ENCODE measurements around the gene TRAP1.
"Not testable (repeated sequence)": the region's sequence is repeated elsewhere in the genome, so short reads cannot be mapped to it uniquely, and the experiment has no call there.

Gene TRAP1

GRCh38 chr16:3659251-3659650 is 58.1 kb downstream of the TRAP1 start:
- Histone ChIP-seq H3K27me3 (ENCODE audit: control insufficient read depth, insufficient read depth, low read length) (no peaks in the 10 kb centered on the region), H3K4me1 (ENCODE audit: control insufficient read depth, insufficient read depth, low read length) (no peaks in the 10 kb centered on the region), H3K27ac (ENCODE audit: low read depth, low read length) (no peak overlapping the region), H3K9ac (ENCODE audit: low read depth, low read length) (no peak overlapping the region), H3K36me3 (ENCODE audit: control insufficient read depth, insufficient read depth, low read length) (peaks cover 95% of the 10 kb centered on the region), H3K4me3 (ENCODE audit: low read depth, low read length) (no peak overlapping the region), H3K9me3 (ENCODE audit: control insufficient read depth, insufficient read depth, low read length) (no peaks in the 10 kb centered on the region)

- H3K9me3 ChIP-seq (ENCODE audit: control insufficient read depth, insufficient read depth, low read length) = no peaks in the 10 kb centered on the region
- H3K27me3 ChIP-seq (ENCODE audit: control insufficient read depth, insufficient read depth, low read length) = no peaks in the 10 kb centered on the region
- H3K4me3 ChIP-seq (ENCODE audit: low read depth, low read length) = no peak overlapping the region
- no peak overlapping the region for H3K27ac ChIP-seq (ENCODE audit: low read depth, low read length)
- peaks cover 10% of the 10 kb centered on the region for H3K4me1 ChIP-seq (ENCODE audit: control insufficient read depth, insufficient read depth, low read length)
- H3K36me3 ChIP-seq (ENCODE audit: control insufficient read depth, insufficient read depth, low read length) = peaks cover 81% of the 10 kb centered on the region
- H3K9ac ChIP-seq (ENCODE audit: low read depth, low read length) = no peak overlapping the region
Measured at GRCh38 chr16:3656491-3657468, 60.5 kb downstream of the TRAP1 start.

GRCh38 chr16:3656160-3656490 is 61.2 kb downstream of the TRAP1 start:
- H3K27ac ChIP-seq (ENCODE audit: low read depth, low read length); H3K27me3 ChIP-seq (ENCODE audit: control insufficient read depth, insufficient read depth, low read length); H3K4me1 ChIP-seq (ENCODE audit: control insufficient read depth, insufficient read depth, low read length); H3K9ac ChIP-seq (ENCODE audit: low read depth, low read length); H3K4me3 ChIP-seq (ENCODE audit: low read depth, low read length); H3K9me3 ChIP-seq (ENCODE audit: control insufficient read depth, insufficient read depth, low read length): not testable (repeated sequence)
- H3K36me3 ChIP-seq (ENCODE audit: control insufficient read depth, insufficient read depth, low read length) = peaks cover 81% of the 10 kb centered on the region

- H3K27ac ChIP-seq (ENCODE audit: low read depth, low read length) = no peak overlapping the region
- peaks cover 76% of the 10 kb centered on the region for H3K36me3 ChIP-seq (ENCODE audit: control insufficient read depth, insufficient read depth, low read length)
- H3K4me1 ChIP-seq (ENCODE audit: control insufficient read depth, insufficient read depth, low read length) = peaks cover 10% of the 10 kb centered on the region
- no peaks in the 10 kb centered on the region for H3K9me3 ChIP-seq (ENCODE audit: control insufficient read depth, insufficient read depth, low read length)
- H3K27me3 ChIP-seq (ENCODE audit: control insufficient read depth, insufficient read depth, low read length) = no peaks in the 10 kb centered on the region
- H3K4me3 ChIP-seq (ENCODE audit: low read depth, low read length) = no peak overlapping the region
- no peak overlapping the region for H3K9ac ChIP-seq (ENCODE audit: low read depth, low read length)
Measured at GRCh38 chr16:3655396-3656159, 61.7 kb downstream of the TRAP1 start.

GRCh38 chr16:3655030-3655395 is 62.3 kb downstream of the TRAP1 start:
- no peak overlapping the region for H3K9ac ChIP-seq (ENCODE audit: low read depth, low read length)
- peaks cover 10% of the 10 kb centered on the region for H3K4me1 ChIP-seq (ENCODE audit: control insufficient read depth, insufficient read depth, low read length)
- H3K27me3 ChIP-seq (ENCODE audit: control insufficient read depth, insufficient read depth, low read length) = no peaks in the 10 kb centered on the region
- H3K27ac ChIP-seq (ENCODE audit: low read depth, low read length) = peak overlapping the region; percentile 53
- no peaks in the 10 kb centered on the region for H3K9me3 ChIP-seq (ENCODE audit: control insufficient read depth, insufficient read depth, low read length)
- peaks cover 73% of the 10 kb centered on the region for H3K36me3 ChIP-seq (ENCODE audit: control insufficient read depth, insufficient read depth, low read length)
- H3K4me3 ChIP-seq (ENCODE audit: low read depth, low read length) = no peak overlapping the region

GRCh38 chr16:3654249-3654991 is 62.9 kb downstream of the TRAP1 start, which contains the start of gene DNASE1:
Gene DNASE1 (plus strand): TSS chr16:3654691. CDS start chr16:3655374, 683 bp downstream.
- Histone ChIP-seq H3K9ac (ENCODE audit: low read depth, low read length) (no peak within 1 kb of the TSS), H3K36me3 (ENCODE audit: control insufficient read depth, insufficient read depth, low read length) (peaks cover 68% of the 10 kb centered on the region), H3K4me3 (ENCODE audit: low read depth, low read length) (no peak within 1 kb of the TSS), H3K27me3 (ENCODE audit: control insufficient read depth, insufficient read depth, low read length) (no peaks in the 10 kb centered on the region), H3K9me3 (ENCODE audit: control insufficient read depth, insufficient read depth, low read length) (no peaks in the 10 kb centered on the region), H3K27ac (ENCODE audit: low read depth, low read length) (peak within 1 kb of the TSS; percentile 53), H3K4me1 (ENCODE audit: control insufficient read depth, insufficient read depth, low read length) (peaks cover 10% of the 10 kb centered on the region)

- Histone ChIP-seq H3K4me3 (ENCODE audit: low read depth, low read length) (no peak overlapping the region), H3K36me3 (ENCODE audit: control insufficient read depth, insufficient read depth, low read length) (peaks cover 50% of the 10 kb centered on the region), H3K9me3 (ENCODE audit: control insufficient read depth, insufficient read depth, low read length) (no peaks in the 10 kb centered on the region), H3K27ac (ENCODE audit: low read depth, low read length) (peak overlapping the region; percentile 12), H3K9ac (ENCODE audit: low read depth, low read length) (no peak overlapping the region), H3K27me3 (ENCODE audit: control insufficient read depth, insufficient read depth, low read length) (no peaks in the 10 kb centered on the region), H3K4me1 (ENCODE audit: control insufficient read depth, insufficient read depth, low read length) (peaks cover 10% of the 10 kb centered on the region)
Measured at GRCh38 chr16:3652373-3653195, 64.7 kb downstream of the TRAP1 start.

- Histone ChIP-seq H3K9ac (ENCODE audit: low read depth, low read length) (no peak overlapping the region), H3K4me1 (ENCODE audit: control insufficient read depth, insufficient read depth, low read length) (peaks cover 10% of the 10 kb centered on the region), H3K27me3 (ENCODE audit: control insufficient read depth, insufficient read depth, low read length) (no peaks in the 10 kb centered on the region), H3K9me3 (ENCODE audit: control insufficient read depth, insufficient read depth, low read length) (no peaks in the 10 kb centered on the region), H3K36me3 (ENCODE audit: control insufficient read depth, insufficient read depth, low read length) (peaks cover 41% of the 10 kb centered on the region), H3K27ac (ENCODE audit: low read depth, low read length) (no peak overlapping the region), H3K4me3 (ENCODE audit: low read depth, low read length) (no peak overlapping the region)
Measured at GRCh38 chr16:3651461-3652372, 65.6 kb downstream of the TRAP1 start.

GRCh38 chr16:3650631-3651265 is 66.6 kb downstream of the TRAP1 start:
- H3K4me3 ChIP-seq (ENCODE audit: low read depth, low read length) = no peak overlapping the region
- H3K9me3 ChIP-seq (ENCODE audit: control insufficient read depth, insufficient read depth, low read length) = no peaks in the 10 kb centered on the region
- no peaks in the 10 kb centered on the region for H3K27me3 ChIP-seq (ENCODE audit: control insufficient read depth, insufficient read depth, low read length)
- peaks cover 35% of the 10 kb centered on the region for H3K36me3 ChIP-seq (ENCODE audit: control insufficient read depth, insufficient read depth, low read length)
- no peak overlapping the region for H3K9ac ChIP-seq (ENCODE audit: low read depth, low read length)
- H3K4me1 ChIP-seq (ENCODE audit: control insufficient read depth, insufficient read depth, low read length) = peaks cover 18% of the 10 kb centered on the region
- H3K27ac ChIP-seq (ENCODE audit: low read depth, low read length) = no peak overlapping the region
